Body of pancreas (tissue), 4 donors: ENCODE data around the gene RAP1A.

Experiments
- POLR2A ChIP-seq, 3 donors: fragments of 450-650 bp; IDR thresholded peaks; one replicate each; pipeline ENCODE4 v1.6.1; 2016; ENCODE audit warnings: antibody characterized with exemption in 3 of 3, mild to moderate bottlenecking in 2 of 3
- TF ChIP-seq, protein P1 (sequence below), 7 experiments: fragments of 450-650 bp in 4 of 7; fragments of 200-600 bp in 3 of 7; sonication (generic) in 3 of 7; IDR thresholded peaks; one replicate each; pipeline ENCODE4 v1.5.1; 2016 to 2019; ENCODE audit warnings: antibody characterized with exemption in 7 of 7

DNA sequence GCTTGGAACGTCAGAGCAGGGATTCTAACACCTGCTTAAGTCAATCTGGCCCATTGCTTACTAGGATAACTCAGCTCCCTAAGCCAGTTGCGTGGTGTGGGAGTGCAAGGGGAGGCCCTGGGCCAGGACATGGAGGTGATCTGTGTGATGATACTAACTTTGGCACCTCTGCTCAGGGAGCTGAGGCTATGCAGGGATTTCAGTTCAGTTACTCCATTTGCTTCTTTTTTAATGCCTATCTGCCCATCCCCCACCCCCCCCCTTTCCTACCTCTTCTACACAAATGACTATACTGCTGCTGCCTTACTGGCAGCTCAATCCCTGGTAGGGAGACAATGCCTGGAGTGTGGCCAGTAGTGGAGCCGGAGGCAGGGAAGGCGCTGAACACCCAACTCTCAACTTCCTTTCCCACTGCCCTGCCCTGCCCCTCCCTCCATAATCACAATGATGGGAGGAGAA is 100.1 kb downstream of the RAP1A start:
- TF ChIP-seq, protein P1, sequence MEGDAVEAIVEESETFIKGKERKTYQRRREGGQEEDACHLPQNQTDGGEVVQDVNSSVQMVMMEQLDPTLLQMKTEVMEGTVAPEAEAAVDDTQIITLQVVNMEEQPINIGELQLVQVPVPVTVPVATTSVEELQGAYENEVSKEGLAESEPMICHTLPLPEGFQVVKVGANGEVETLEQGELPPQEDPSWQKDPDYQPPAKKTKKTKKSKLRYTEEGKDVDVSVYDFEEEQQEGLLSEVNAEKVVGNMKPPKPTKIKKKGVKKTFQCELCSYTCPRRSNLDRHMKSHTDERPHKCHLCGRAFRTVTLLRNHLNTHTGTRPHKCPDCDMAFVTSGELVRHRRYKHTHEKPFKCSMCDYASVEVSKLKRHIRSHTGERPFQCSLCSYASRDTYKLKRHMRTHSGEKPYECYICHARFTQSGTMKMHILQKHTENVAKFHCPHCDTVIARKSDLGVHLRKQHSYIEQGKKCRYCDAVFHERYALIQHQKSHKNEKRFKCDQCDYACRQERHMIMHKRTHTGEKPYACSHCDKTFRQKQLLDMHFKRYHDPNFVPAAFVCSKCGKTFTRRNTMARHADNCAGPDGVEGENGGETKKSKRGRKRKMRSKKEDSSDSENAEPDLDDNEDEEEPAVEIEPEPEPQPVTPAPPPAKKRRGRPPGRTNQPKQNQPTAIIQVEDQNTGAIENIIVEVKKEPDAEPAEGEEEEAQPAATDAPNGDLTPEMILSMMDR (IDR thresholded peaks at IDR 0.05), result no peak
- TF ChIP-seq POLR2A (IDR thresholded peaks at IDR 0.05), result no peak
